Germinal center (tissue), 1 donor: ENCODE results near the gene ALK.

ENCODE experiments used
- DNase-seq: peaks from one replicate; pipeline ENCODE4 v3.0.0; 2012; ENCODE audit warnings: mixed read lengths, low spot score

Gene ALK

GRCh38 chr2:29789911-29790485 is 131.4 kb downstream of the ALK start:
- DNase-seq: no peak

DNA sequence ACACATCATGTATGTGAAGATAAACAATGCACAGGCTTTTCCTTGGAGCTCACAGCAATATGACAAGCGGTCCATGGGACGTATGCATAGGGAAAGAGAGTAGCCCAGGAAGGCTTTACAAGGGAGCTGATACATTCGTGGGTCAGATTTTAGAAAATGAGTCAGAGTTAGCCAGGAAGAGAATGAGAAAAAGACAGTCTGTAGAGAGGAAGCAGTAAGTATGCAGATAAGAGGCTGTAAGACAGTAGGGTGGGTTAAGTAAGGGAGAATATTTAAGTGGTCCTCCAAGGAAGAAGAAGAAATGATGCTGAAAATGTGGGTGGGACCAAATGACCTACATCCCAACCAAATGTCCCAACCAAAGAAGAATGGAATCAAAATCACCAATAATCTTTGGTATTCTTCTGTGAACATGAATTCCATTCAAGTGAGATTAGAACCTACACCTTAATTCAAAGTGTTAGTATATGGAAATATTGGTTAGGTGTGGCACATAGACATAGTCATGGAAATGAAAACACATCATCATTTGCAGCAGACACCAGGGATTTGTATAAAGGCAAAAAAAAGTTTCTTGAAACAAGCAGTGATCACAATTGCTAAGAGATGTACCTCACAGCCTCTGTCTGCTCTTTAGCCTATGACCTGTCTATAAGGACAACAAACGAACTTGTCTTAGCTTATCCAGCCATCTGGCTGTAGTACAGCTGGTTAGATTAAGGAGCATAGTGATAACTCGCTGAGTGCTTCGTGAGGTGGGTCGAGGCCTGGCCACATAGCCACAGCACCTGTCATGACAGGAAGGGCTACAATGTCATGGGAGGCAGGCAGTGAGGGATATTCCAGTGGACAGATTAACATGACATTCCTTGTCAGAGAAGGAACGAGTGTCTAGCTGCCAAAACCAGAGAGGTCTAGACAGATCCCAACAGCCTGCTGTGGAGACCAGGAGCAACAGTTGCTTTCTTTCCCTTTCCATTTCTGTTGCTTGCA is 133.6 kb downstream of the ALK start:
- no peak for DNase-seq

- DNase-seq: no peak
Measured at GRCh38 chr2:29786361-29786760, 135.0 kb downstream of the ALK start.

GRCh38 chr2:29783666-29784065 is 137.7 kb downstream of the ALK start:
- no peak for DNase-seq

GRCh38 chr2:29782549-29783458 is 138.6 kb downstream of the ALK start:
- DNase-seq: no peak

GRCh38 chr2:29782087-29782486 is 139.3 kb downstream of the ALK start:
- DNase-seq: no peak

DNA sequence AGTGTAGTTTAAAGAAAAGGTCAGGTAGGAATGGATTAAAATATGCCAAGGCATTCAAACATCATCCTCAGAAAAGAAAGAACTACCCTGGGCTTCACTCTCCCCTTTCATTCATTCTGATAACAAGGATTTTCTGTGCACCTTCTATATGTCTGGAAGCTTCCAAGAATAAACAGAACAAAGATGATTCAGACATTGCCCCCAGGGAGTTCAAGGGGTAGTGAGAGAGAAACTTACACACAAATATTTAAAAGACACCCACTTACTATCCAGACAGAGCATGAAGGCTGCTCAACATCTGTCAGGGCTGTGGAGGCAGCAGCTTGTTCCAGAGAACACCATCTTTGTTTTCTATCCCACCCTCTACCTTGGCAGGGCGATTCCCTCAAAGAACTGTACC is 140.5 kb downstream of the ALK start:
- DNase-seq: no peak

- no peak for DNase-seq
Measured at GRCh38 chr2:29777161-29777560, 144.2 kb downstream of the ALK start.

- no peak for DNase-seq
Measured at GRCh38 chr2:29776406-29776805, 145.0 kb downstream of the ALK start.

DNA sequence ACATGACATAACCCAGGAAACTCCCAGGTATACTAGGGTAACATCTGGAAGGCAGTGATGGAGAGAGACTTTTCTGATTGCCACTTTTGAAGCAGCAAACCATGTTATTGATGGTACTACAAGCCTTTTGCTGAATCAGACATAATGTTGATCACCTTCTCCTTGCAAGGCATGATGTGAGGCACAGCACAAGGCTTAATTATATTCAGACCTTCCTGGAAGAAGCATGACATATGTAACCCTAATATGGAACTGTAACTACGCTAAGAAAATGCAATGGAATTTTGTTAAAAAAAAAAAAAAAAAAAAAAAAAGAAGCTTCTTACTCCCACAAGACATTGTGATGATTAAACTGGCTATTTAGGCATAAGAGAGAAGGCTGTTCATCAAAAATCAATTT is 145.4 kb downstream of the ALK start:
- no peak for DNase-seq

DNA sequence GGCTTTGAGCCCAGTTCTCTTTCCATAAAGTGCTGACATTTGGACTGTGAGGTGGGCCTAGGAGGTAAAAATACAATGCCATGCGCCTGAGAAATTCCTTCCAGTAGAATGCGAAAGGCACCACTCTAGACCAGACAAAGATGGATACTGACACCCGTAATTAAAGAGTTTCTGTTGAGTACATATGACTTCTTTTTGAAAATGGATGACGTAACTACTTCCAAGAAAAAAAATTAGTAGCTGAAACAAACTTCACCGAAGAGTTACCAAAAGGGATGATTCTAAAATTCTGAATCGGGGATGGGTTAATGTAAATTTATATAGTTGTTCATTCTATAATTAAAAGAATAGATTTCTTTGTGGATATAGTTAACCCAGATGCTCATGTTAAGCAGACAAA is 146.8 kb downstream of the ALK start:
- DNase-seq: no peak

GRCh38 chr2:29770846-29771245 is 150.5 kb downstream of the ALK start:
- DNase-seq: no peak

GRCh38 chr2:29769847-29770246 is 151.5 kb downstream of the ALK start:
- DNase-seq: no peak

- no peak for DNase-seq
Measured at GRCh38 chr2:29767606-29768335, 153.6 kb downstream of the ALK start.

- DNase-seq: no peak
Measured at GRCh38 chr2:29766191-29766590, 155.2 kb downstream of the ALK start.

- no peak for DNase-seq
Measured at GRCh38 chr2:29765721-29766120, 155.7 kb downstream of the ALK start.

DNA sequence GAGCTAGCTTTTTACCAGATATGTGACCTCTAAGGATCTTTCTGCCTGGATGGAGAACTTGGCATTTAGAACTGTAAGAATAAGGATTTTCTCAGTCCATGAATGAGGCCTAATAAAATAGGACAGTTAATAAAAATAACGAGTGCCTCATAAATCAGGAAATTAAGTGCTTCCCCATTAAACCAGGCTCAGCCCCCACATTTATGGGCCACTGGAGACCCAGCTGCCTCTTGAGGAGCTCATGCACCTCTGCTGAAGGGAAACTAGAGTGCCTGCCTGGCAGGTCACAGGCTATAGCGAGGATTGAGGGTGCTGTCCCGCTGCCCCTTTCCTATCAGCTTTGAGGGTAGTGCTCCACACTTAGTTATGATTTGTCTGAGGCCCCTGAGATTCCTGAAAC is 158.0 kb downstream of the ALK start:
- DNase-seq: no peak

- DNase-seq: no peak
Measured at GRCh38 chr2:29762239-29762638, 159.1 kb downstream of the ALK start.

- DNase-seq: no peak
Measured at GRCh38 chr2:29761278-29761677, 160.1 kb downstream of the ALK start.

- no peak for DNase-seq
Measured at GRCh38 chr2:29760008-29760407, 161.4 kb downstream of the ALK start.

GRCh38 chr2:29759360-29759759 is 162.0 kb downstream of the ALK start:
- DNase-seq: no peak

- no peak for DNase-seq
Measured at GRCh38 chr2:29755829-29756228, 165.6 kb downstream of the ALK start.
